ENCODE data around the gene LPIN2.

Gene LPIN2

GRCh38 chr18:3057526-3057925 is 44.6 kb upstream of the LPIN2 start:
- no peak overlapping the region for H3K4me3 ChIP-seq (ENCODE audit: low read depth, low read length)
- ChIA-PET CTCF (no interaction called here), POLR2A (no interaction called here)
- TF ChIP-seq, protein P1, sequence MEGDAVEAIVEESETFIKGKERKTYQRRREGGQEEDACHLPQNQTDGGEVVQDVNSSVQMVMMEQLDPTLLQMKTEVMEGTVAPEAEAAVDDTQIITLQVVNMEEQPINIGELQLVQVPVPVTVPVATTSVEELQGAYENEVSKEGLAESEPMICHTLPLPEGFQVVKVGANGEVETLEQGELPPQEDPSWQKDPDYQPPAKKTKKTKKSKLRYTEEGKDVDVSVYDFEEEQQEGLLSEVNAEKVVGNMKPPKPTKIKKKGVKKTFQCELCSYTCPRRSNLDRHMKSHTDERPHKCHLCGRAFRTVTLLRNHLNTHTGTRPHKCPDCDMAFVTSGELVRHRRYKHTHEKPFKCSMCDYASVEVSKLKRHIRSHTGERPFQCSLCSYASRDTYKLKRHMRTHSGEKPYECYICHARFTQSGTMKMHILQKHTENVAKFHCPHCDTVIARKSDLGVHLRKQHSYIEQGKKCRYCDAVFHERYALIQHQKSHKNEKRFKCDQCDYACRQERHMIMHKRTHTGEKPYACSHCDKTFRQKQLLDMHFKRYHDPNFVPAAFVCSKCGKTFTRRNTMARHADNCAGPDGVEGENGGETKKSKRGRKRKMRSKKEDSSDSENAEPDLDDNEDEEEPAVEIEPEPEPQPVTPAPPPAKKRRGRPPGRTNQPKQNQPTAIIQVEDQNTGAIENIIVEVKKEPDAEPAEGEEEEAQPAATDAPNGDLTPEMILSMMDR (IDR thresholded peaks at IDR 0.05; ENCODE audit: insufficient read depth, low read length, missing control alignments) = no peak
- no peak for DNase-seq (ENCODE audit: low read depth, low spot score)

DNA sequence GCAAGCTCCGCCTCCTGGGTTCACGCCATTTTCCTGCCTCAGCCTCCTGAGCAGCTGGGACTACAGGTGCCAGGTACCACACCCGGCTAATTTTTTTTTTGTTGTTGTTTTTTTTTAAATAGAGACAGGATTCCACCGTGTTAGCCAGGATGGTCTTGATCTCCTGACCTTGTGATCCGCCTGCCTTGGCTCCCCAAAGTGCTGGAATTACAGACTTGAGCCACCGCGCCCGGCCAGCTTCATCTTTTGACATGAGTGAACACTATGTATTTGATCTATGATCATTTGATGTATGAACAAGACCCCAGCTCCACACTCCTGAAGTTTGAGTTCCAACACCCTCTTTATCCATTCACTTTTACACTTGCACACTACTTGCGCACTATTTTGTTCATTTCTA is 43.4 kb upstream of the LPIN2 start:
- TF ChIP-seq, protein P1 (IDR thresholded peaks at IDR 0.05; ENCODE audit: insufficient read depth, low read length, missing control alignments) = no peak
- ChIA-PET CTCF (interaction anchor here (0.8 kb wide), 1 partner anchor 9 kb away, joined by 3 read pairs; no protein-coding TSS in a partner anchor), POLR2A (interaction anchor here (0.8 kb wide), 1 partner anchor 68 kb away, joined by 3 read pairs; no protein-coding TSS in a partner anchor)
- DNase-seq (ENCODE audit: low read depth, low spot score) = no peak
- H3K4me3 ChIP-seq (ENCODE audit: low read depth, low read length) = no peak overlapping the region

DNA sequence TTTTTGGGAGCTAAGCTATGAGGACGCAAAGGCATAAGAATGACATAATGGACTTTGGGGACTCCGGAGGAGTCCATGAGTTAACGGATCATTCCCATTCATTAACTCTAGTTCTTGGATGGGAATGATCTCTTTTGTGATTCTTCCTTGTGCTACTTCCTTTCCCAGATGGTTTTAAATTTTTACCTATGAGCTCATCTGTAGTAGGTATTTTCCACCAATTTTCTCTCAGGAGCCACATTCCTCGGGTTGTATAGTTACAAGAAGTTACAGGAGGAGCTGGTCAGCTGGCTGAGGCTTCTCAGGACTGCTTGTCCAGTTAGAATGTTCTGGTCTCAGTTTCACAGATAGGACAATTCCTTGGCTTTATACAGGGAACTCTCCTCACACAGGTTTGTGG is 42.9 kb upstream of the LPIN2 start:
- no peak for DNase-seq (ENCODE audit: low read depth, low spot score)
- CTCF ChIA-PET = interaction anchor here (0.8 to 1.4 kb wide), 2 partner anchors 10 to 70 kb away, joined by 3 to 6 read pairs; no protein-coding TSS in a partner anchor
- TF ChIP-seq, protein P1 (IDR thresholded peaks at IDR 0.05; ENCODE audit: insufficient read depth, low read length, missing control alignments) = no peak
- POLR2A ChIA-PET = no interaction called here
- H3K4me3 ChIP-seq (ENCODE audit: low read depth, low read length) = no peak overlapping the region

DNA sequence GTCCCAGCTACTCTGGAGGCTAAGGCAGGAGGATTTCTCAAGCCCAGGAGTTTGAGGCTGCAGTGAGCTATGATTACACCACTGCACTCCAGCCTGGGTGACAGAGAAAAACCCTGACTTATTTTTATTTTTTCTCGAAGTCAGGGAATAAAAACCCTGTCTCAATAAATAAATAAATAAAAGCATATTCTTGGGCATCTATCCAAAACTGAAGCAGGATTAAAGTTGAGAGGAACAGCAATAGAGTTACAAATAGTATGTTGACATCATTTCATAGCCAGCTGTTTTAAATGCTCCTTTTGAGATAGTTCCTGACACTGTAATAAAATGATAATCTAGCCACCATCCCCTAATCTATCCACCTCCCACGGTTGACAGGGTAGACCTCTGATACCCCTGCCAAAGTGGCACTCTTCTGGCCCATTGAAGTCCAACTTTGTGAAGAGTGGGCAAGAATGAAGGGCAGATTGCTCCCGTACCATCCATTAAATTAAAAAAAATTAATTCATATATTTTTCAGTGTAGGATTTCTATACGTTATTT is 42.3 kb upstream of the LPIN2 start:
- no peak overlapping the region for H3K4me3 ChIP-seq (ENCODE audit: low read depth, low read length)
- ChIA-PET CTCF (interaction anchor here (1.4 to 2.6 kb wide), 2 partner anchors 8 to 70 kb away, joined by 6 to 11 read pairs; no protein-coding TSS in a partner anchor), POLR2A (no interaction called here)
- TF ChIP-seq, protein P1 (IDR thresholded peaks at IDR 0.05; ENCODE audit: insufficient read depth, low read length, missing control alignments) = no peak
- DNase-seq (ENCODE audit: low read depth, low spot score) = no peak

GRCh38 chr18:3054780-3055179 is 41.8 kb upstream of the LPIN2 start:
- ChIA-PET CTCF (interaction anchor here (1.4 to 2.6 kb wide), 2 partner anchors 8 to 69 kb away, joined by 6 to 11 read pairs; no protein-coding TSS in a partner anchor), POLR2A (no interaction called here)

DNA sequence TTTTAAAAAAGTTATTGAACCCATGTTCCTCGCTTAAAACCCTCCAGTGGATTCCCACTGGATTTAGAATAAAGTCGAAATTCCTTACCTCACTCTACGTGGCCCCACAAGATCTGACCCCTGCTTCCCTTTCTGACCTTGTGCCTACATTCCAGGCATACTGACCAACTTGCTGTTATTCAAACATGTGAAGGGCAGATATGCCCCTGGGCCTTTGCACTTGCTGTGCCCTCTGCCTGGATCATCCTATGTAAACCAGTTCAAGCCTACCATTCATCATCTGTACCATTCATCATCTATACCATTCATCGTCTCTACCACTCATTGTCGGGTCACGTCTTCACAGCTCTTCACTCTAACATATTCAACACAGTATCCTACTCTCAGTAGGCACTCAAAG is 41.3 kb upstream of the LPIN2 start:
- ChIA-PET CTCF (interaction anchor here (1.4 to 2.6 kb wide), 2 partner anchors 9 to 69 kb away, joined by 6 to 11 read pairs; no protein-coding TSS in a partner anchor), POLR2A (no interaction called here)
- TF ChIP-seq, protein P1 (IDR thresholded peaks at IDR 0.05; ENCODE audit: insufficient read depth, low read length, missing control alignments) = no peak
- H3K4me3 ChIP-seq (ENCODE audit: low read depth, low read length) = no peak overlapping the region
- DNase-seq (ENCODE audit: low read depth, low spot score) = no peak

More at GRCh38 chr18:3054780-3055179, 41.8 kb upstream of the LPIN2 start:
- TF ChIP-seq, protein P1 (IDR thresholded peaks at IDR 0.05; ENCODE audit: insufficient read depth, low read length, missing control alignments) = no peak
- DNase-seq (ENCODE audit: low read depth, low spot score) = no peak
- no peak overlapping the region for H3K4me3 ChIP-seq (ENCODE audit: low read depth, low read length)
